ENCODE data around the gene WDR55. TPM values are rescaled to one million over a fixed set of nuclear protein-coding genes. Genes with fewer than 3 reads are reported as not detected.
A peak's percentile ranks its signal among the peaks of the same experiment; 100 is the strongest.

Gene WDR55
- total RNA-seq, 2 experiments from 2014 or later: 23.9 to 34.2 TPM

DNA sequence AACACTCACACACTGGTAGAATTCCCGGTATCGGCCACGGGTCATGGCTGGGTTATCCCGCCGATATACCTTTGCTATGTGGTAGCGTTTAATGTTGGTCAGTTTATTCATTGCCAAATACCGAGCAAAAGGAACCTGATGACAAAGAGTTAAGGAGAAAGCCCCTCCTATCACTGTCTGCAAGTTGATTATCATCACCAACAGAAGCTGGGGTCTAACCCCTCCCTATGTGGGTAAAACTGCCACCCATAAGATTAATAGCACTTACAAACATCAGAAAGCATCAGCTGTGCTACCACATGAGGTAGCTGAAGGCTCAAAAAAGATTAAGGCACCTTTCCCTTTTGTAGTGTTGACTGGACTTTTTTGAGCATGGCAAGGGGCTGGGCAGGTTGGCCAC is 14.3 kb downstream of the WDR55 start:
- no peak for DNase-seq (ENCODE audit: low spot score)
- no peaks in the 10 kb centered on the region for H3K4me1 ChIP-seq (ENCODE audit: insufficient read depth, low read length, poor library complexity, severe bottlenecking)
- H3K27ac ChIP-seq (ENCODE audit: low read depth, low read length, poor library complexity, severe bottlenecking): no peak overlapping the region
- intact Hi-C loops (cut with micrococcal nuclease; ENCODE audit: unreplicated experiment): no loop called here
- H3K36me3 ChIP-seq (ENCODE audit: insufficient read depth, low read length): peaks cover 80% of the 10 kb centered on the region
- CTCF ChIA-PET (ENCODE audit: unreplicated experiment): no interaction called here
- H3K4me3 ChIP-seq (ENCODE audit: low read depth, low read length, poor library complexity, severe bottlenecking): no peak overlapping the region
- no peak overlapping the region for H2AFZ ChIP-seq (ENCODE audit: low read length)
- H3K4me2 ChIP-seq (ENCODE audit: low read length): no peak overlapping the region
- H3K79me2 ChIP-seq (ENCODE audit: insufficient read depth, low read depth, low read length): no peaks in the 10 kb centered on the region
- no TSS peak for BruUV-seq (replicated peaks)
- no peaks in the 10 kb centered on the region for H3K9me2 ChIP-seq (ENCODE audit: insufficient read depth, low read length)
- no peak for TF ChIP-seq EZH2phosphoT487 (IDR thresholded peaks at IDR 0.05; ENCODE audit: borderline replicate concordance, low read depth, low read length)
- TF ChIP-seq, protein P1, sequence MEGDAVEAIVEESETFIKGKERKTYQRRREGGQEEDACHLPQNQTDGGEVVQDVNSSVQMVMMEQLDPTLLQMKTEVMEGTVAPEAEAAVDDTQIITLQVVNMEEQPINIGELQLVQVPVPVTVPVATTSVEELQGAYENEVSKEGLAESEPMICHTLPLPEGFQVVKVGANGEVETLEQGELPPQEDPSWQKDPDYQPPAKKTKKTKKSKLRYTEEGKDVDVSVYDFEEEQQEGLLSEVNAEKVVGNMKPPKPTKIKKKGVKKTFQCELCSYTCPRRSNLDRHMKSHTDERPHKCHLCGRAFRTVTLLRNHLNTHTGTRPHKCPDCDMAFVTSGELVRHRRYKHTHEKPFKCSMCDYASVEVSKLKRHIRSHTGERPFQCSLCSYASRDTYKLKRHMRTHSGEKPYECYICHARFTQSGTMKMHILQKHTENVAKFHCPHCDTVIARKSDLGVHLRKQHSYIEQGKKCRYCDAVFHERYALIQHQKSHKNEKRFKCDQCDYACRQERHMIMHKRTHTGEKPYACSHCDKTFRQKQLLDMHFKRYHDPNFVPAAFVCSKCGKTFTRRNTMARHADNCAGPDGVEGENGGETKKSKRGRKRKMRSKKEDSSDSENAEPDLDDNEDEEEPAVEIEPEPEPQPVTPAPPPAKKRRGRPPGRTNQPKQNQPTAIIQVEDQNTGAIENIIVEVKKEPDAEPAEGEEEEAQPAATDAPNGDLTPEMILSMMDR (conservative IDR thresholded peaks at IDR 0.05; ENCODE audit: low read length): no peak
- POLR2A ChIA-PET: no interaction called here
- no peaks in the 10 kb centered on the region for H4K20me1 ChIP-seq (ENCODE audit: insufficient read depth, low read length)
- H3K9me3 ChIP-seq (ENCODE audit: low read length): no peaks in the 10 kb centered on the region

DNA sequence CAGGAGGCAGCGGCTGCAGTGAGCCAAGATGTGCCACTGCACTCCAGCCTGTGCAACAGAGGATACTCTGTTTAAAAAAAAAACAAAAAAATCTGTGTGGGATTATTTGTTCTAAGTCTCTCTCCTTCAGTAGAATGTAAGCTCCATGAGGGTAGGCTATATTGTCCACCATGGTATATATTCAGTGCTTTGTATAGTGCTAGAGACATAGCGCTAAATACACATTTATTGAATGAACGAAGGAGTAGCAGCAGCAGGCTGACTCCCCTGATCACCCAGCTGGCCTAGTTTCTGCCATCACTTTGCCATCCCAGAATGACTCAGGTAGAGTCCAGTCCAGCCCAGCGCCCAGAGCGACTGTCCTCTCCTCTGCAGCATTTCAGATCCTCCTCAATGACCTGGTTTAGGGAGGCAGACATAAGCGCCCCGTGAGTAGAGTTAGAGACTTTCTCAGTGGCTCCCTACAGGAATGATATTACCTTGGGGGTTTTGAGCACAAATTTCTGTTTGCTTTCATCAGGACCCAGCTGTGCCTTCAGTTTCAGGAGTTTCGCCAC is 25.8 kb downstream of the WDR55 start:
- H3K9me2 ChIP-seq (ENCODE audit: insufficient read depth, low read length): no peaks in the 10 kb centered on the region
- no peaks in the 10 kb centered on the region for H3K9me3 ChIP-seq (ENCODE audit: low read length)
- H3K4me1 ChIP-seq (ENCODE audit: insufficient read depth, low read length, poor library complexity, severe bottlenecking): peaks cover 17% of the 10 kb centered on the region
- peaks cover 35% of the 10 kb centered on the region for H3K79me2 ChIP-seq (ENCODE audit: insufficient read depth, low read depth, low read length)
- BruUV-seq (replicated peaks): no TSS peak
- peak overlapping the region; percentile 97 for H3K4me2 ChIP-seq (ENCODE audit: low read length)
- no peaks in the 10 kb centered on the region for H4K20me1 ChIP-seq (ENCODE audit: insufficient read depth, low read length)
- no peak for DNase-seq (ENCODE audit: low spot score)
- H2AFZ ChIP-seq (ENCODE audit: low read length): peak overlapping the region; percentile 88
- intact Hi-C loops (cut with micrococcal nuclease; ENCODE audit: unreplicated experiment): no loop called here
- POLR2A ChIA-PET: interaction anchor here (0.6 to 2.4 kb wide), 8 partner anchors 10 to 513 kb away, joined by 3 to 20 read pairs (median 4); partner anchors contain the start of genes IK, NDUFA2 and ZMAT2
- CTCF ChIA-PET (ENCODE audit: unreplicated experiment): interaction anchor here (0.5 kb wide), 1 partner anchor 948 kb away, joined by 3 read pairs; no protein-coding TSS in a partner anchor
- peak overlapping the region; percentile 86 for H3K4me3 ChIP-seq (ENCODE audit: low read depth, low read length, poor library complexity, severe bottlenecking)
- H3K36me3 ChIP-seq (ENCODE audit: insufficient read depth, low read length): peaks cover 52% of the 10 kb centered on the region
- H3K27ac ChIP-seq (ENCODE audit: low read depth, low read length, poor library complexity, severe bottlenecking): peak overlapping the region; percentile 38
- no peak for TF ChIP-seq EZH2phosphoT487 (IDR thresholded peaks at IDR 0.05; ENCODE audit: borderline replicate concordance, low read depth, low read length)
- TF ChIP-seq, protein P1 (conservative IDR thresholded peaks at IDR 0.05; ENCODE audit: low read length): no peak
